ENCODE results near the gene CFAP221.

The CFAP221 gene

GRCh38 chr2:119683074-119683712 is 138.9 kb downstream of the CFAP221 start:
- DNase-seq, result no peak

- DNase-seq, result no peak
These were observed 139.6 kb downstream of the CFAP221 start for GRCh38 chr2:119683713-119684443.

- no peak for DNase-seq
These were observed 140.3 kb downstream of the CFAP221 start for GRCh38 chr2:119684518-119684917.

- no peak for DNase-seq
These were observed 144.4 kb downstream of the CFAP221 start for GRCh38 chr2:119688616-119689015.

- no peak for DNase-seq
These were observed 145.0 kb downstream of the CFAP221 start for GRCh38 chr2:119689218-119689617.

- DNase-seq, result no peak
These were observed 146.9 kb downstream of the CFAP221 start for GRCh38 chr2:119691189-119691588.

- no peak for DNase-seq
These were observed 147.5 kb downstream of the CFAP221 start for GRCh38 chr2:119691651-119692245.

GRCh38 chr2:119692310-119692709 is 148.1 kb downstream of the CFAP221 start:
- no peak for DNase-seq

GRCh38 chr2:119692954-119693353 is 148.7 kb downstream of the CFAP221 start:
- DNase-seq, result no peak

- no peak for DNase-seq
These were observed 149.3 kb downstream of the CFAP221 start for GRCh38 chr2:119693567-119693966.

- no peak for DNase-seq
These were observed 149.7 kb downstream of the CFAP221 start for GRCh38 chr2:119693967-119694366.

GRCh38 chr2:119694470-119694844 is 150.2 kb downstream of the CFAP221 start:
- no peak for DNase-seq

GRCh38 chr2:119694845-119695521 is 150.7 kb downstream of the CFAP221 start:
- no peak for DNase-seq

- DNase-seq, result no peak
These were observed 151.8 kb downstream of the CFAP221 start for GRCh38 chr2:119696005-119696404.

- no peak for DNase-seq
These were observed 152.3 kb downstream of the CFAP221 start for GRCh38 chr2:119696494-119697030.

- DNase-seq, result no peak
These were observed 153.2 kb downstream of the CFAP221 start for GRCh38 chr2:119697290-119698020.

GRCh38 chr2:119698246-119698645 is 154.0 kb downstream of the CFAP221 start:
- DNase-seq, result no peak

GRCh38 chr2:119699016-119699606 is 154.9 kb downstream of the CFAP221 start:
- DNase-seq, result no peak

GRCh38 chr2:119700866-119701265 is 156.6 kb downstream of the CFAP221 start:
- no peak for DNase-seq

- no peak for DNase-seq
These were observed 157.1 kb downstream of the CFAP221 start for GRCh38 chr2:119701352-119701751.

GRCh38 chr2:119702203-119702917 is 158.1 kb downstream of the CFAP221 start:
- no peak for DNase-seq
